ENCODE results near the gene DPYD.

Gene DPYD

GRCh38 chr1:97691325-97691724 lies 229.5 kb downstream of the DPYD start:
- DNase-seq (ENCODE audit: low spot score): no peak

GRCh38 chr1:97685360-97685759 lies 235.5 kb downstream of the DPYD start:
- no peak for DNase-seq (ENCODE audit: low spot score)

GRCh38 chr1:97680894-97681293 lies 239.9 kb downstream of the DPYD start:
- DNase-seq (ENCODE audit: low spot score): no peak

- no peak for DNase-seq (ENCODE audit: low spot score)
Observed at GRCh38 chr1:97680470-97680869, 240.4 kb downstream of the DPYD start.

- no peak for DNase-seq (ENCODE audit: low spot score)
Observed at GRCh38 chr1:97677702-97678101, 243.1 kb downstream of the DPYD start.

GRCh38 chr1:97674517-97674916 lies 246.3 kb downstream of the DPYD start:
- DNase-seq (ENCODE audit: low spot score): no peak

- no peak for DNase-seq (ENCODE audit: low spot score)
Observed at GRCh38 chr1:97668945-97669344, 251.9 kb downstream of the DPYD start.

GRCh38 chr1:97660431-97661105 lies 260.3 kb downstream of the DPYD start:
- no peak for DNase-seq (ENCODE audit: low spot score)

GRCh38 chr1:97654876-97655585 lies 265.8 kb downstream of the DPYD start:
- no peak for DNase-seq (ENCODE audit: low spot score)

- DNase-seq (ENCODE audit: low spot score): no peak
Observed at GRCh38 chr1:97651250-97651649, 269.6 kb downstream of the DPYD start.

GRCh38 chr1:97649591-97649990 lies 271.2 kb downstream of the DPYD start:
- DNase-seq (ENCODE audit: low spot score): no peak

- DNase-seq (ENCODE audit: low spot score): no peak
Observed at GRCh38 chr1:97647776-97648175, 273.1 kb downstream of the DPYD start.

GRCh38 chr1:97646071-97646470 lies 274.8 kb downstream of the DPYD start:
- DNase-seq (ENCODE audit: low spot score): no peak

GRCh38 chr1:97640677-97641076 lies 280.2 kb downstream of the DPYD start:
- no peak for DNase-seq (ENCODE audit: low spot score)

GRCh38 chr1:97636941-97637340 lies 283.9 kb downstream of the DPYD start:
- no peak for DNase-seq (ENCODE audit: low spot score)

GRCh38 chr1:97634758-97635157 lies 286.1 kb downstream of the DPYD start:
- DNase-seq (ENCODE audit: low spot score): no peak

GRCh38 chr1:97632776-97633175 lies 288.1 kb downstream of the DPYD start:
- DNase-seq (ENCODE audit: low spot score): no peak

- no peak for DNase-seq (ENCODE audit: low spot score)
Observed at GRCh38 chr1:97632075-97632474, 288.8 kb downstream of the DPYD start.

GRCh38 chr1:97630948-97631347 lies 289.9 kb downstream of the DPYD start:
- no peak for DNase-seq (ENCODE audit: low spot score)

GRCh38 chr1:97630281-97630680 lies 290.6 kb downstream of the DPYD start:
- DNase-seq (ENCODE audit: low spot score): peak; percentile 6

- no peak for DNase-seq (ENCODE audit: low spot score)
Observed at GRCh38 chr1:97623220-97623619, 297.6 kb downstream of the DPYD start.

- DNase-seq (ENCODE audit: low spot score): no peak
Observed at GRCh38 chr1:97621955-97622354, 298.9 kb downstream of the DPYD start.

- no peak for DNase-seq (ENCODE audit: low spot score)
Observed at GRCh38 chr1:97619706-97620105, 301.1 kb downstream of the DPYD start.

GRCh38 chr1:97610748-97611147 lies 310.1 kb downstream of the DPYD start:
- no peak for DNase-seq (ENCODE audit: low spot score)
